K562 (cell line): ENCODE measurements around the gene FGF23. TPM values are rescaled to one million over a fixed set of nuclear protein-coding genes. Genes with fewer than 3 reads are reported as not detected.

Experiments used
- ATAC-seq: fragments of 200-7000 bp; cut with Tn5 transposase; 3 replicates; pipeline ENCODE4 v1.9.1; 2020; ENCODE audit warnings: moderate library complexity
- BruUV-seq: library from RNA; stranded (reverse); fragments of 400-500 nt; replicated peaks from 2 replicates; lab custom pipeline; 2021; lab: Mats Ljungman, UMichigan
- CTCF ChIA-PET: fragments of 300-600 bp; formaldehyde crosslinking; extraction: SDS; loops from one replicate; lab custom pipeline; 2021; ENCODE audit warnings: low intra/inter-chr PET ratio; lab: Yijun Ruan, JAX
- POLR2A ChIA-PET: fragments of 300-600, 350-650 bp; sonication (Branson Sonifier 250); formaldehyde crosslinking; extraction: SDS; loops from one replicate; lab custom pipeline; 2021; ENCODE audit warnings: antibody characterized with exemption, inconsistent platforms; lab: Yijun Ruan, JAX
- DNase-seq, 4 experiments: peaks; one replicate each; pipeline versions ENCODE4 v3.0.0 to v3.0.0-alpha.2; 2011 to 2018; ENCODE audit warnings: low spot score in 3 of 4, mixed read lengths in 3 of 4; ENCODE audit errors: extremely low read depth in 1 of 4
- FAIRE-seq: peaks from 2 replicates; lab custom pipeline; 2011; peaks lifted over from hg19 to GRCh38; lab: Jason Lieb, UNC
- H2AFZ ChIP-seq: 2 replicates; pipeline ENCODE4 v1.6.0; 2011; ENCODE audit warnings: low read depth, low read length, control low read depth, inconsistent platforms
- H3K27ac ChIP-seq: fragments of 200-600 bp; 3 replicates; pipeline ENCODE4 v1.8.0; 2011; ENCODE audit warnings: low read depth, mild to moderate bottlenecking, control low read depth, inconsistent platforms, low read length, moderate library complexity, mixed read lengths; ENCODE audit errors: extremely low read depth
- H3K27me3 ChIP-seq, 2 experiments: fragments of 300-600 bp in 1 of 2; 2 replicates in 1 of 2; 3 replicates in 1 of 2; pipeline versions ENCODE4 v1.6.0 to v1.8.0; 2011; ENCODE audit warnings: inconsistent platforms in 2 of 2, low read length in 2 of 2, mild to moderate bottlenecking in 1 of 2, mixed read lengths in 1 of 2, moderate library complexity in 1 of 2; ENCODE audit not compliant: control insufficient read depth in 2 of 2, insufficient read depth in 2 of 2
- H3K36me3 ChIP-seq: fragments of 300-600 bp; 3 replicates; pipeline ENCODE4 v1.8.0; 2011; ENCODE audit warnings: mild to moderate bottlenecking, low read length, inconsistent platforms; ENCODE audit not compliant: control insufficient read depth, insufficient read depth
- H3K4me1 ChIP-seq, 2 experiments: fragments of 200-600 bp in 1 of 2; replicated peaks in 1 of 2; 2 replicates in 1 of 2; 3 replicates in 1 of 2; pipeline versions ENCODE4 v1.5.1 to v1.8.0; 2011; ENCODE audit warnings: inconsistent platforms in 2 of 2, low read length in 2 of 2, mild to moderate bottlenecking in 1 of 2, mixed read lengths in 1 of 2, moderate library complexity in 1 of 2; ENCODE audit not compliant: control insufficient read depth in 2 of 2, insufficient read depth in 2 of 2
- H3K4me2 ChIP-seq: 2 replicates; pipeline ENCODE4 v1.6.1; 2011; ENCODE audit warnings: low read length, control low read depth, inconsistent platforms, mixed read lengths; ENCODE audit not compliant: insufficient read depth
- H3K4me3 ChIP-seq: fragments of 200-600 bp; sonication (generic), shearing (Covaris generic); 2 replicates; pipeline ENCODE4 v1.5.1; 2016; ENCODE audit warnings: control low read depth, inconsistent platforms
- H3K79me2 ChIP-seq: fragments of 200-600 bp; 3 replicates; pipeline ENCODE4 v1.8.0; 2011; ENCODE audit warnings: low read length, inconsistent platforms; ENCODE audit not compliant: control insufficient read depth, insufficient read depth
- H3K9ac ChIP-seq, 2 experiments: 2 replicates each; pipeline versions ENCODE4 v1.6.0 to v1.6.1; 2011; ENCODE audit warnings: low read depth in 2 of 2, low read length in 2 of 2, control low read depth in 1 of 2, inconsistent platforms in 1 of 2, mild to moderate bottlenecking in 1 of 2, mixed read lengths in 1 of 2; ENCODE audit not compliant: insufficient read depth in 1 of 2
- H3K9me1 ChIP-seq: one replicate; pipeline ENCODE4 v1.6.0; 2011; ENCODE audit warnings: inconsistent platforms, mild to moderate bottlenecking, low read length, moderate library complexity; ENCODE audit not compliant: control insufficient read depth, insufficient read depth
- H3K9me3 ChIP-seq: replicated peaks from 2 replicates; pipeline ENCODE4 v1.5.1; 2011; ENCODE audit warnings: low read depth, low read length, inconsistent platforms; ENCODE audit not compliant: control insufficient read depth, insufficient read depth
- H4K20me1 ChIP-seq: replicated peaks from 2 replicates; pipeline ENCODE4 v1.6.1; 2011; ENCODE audit warnings: low read length, inconsistent platforms, mixed read lengths; ENCODE audit not compliant: control insufficient read depth, insufficient read depth
- CBX8 ChIP-seq: fragments of 200-600 bp; sonication (generic); IDR thresholded peaks from 2 replicates; pipeline ENCODE4 v1.6.1; 2012; ENCODE audit warnings: borderline replicate concordance, mixed run types, low read depth, mild to moderate bottlenecking, moderate library complexity, mixed read lengths, low read length, control low read depth, inconsistent platforms; ENCODE audit not compliant: poor library complexity, severe bottlenecking; ENCODE audit errors: extremely low read depth
- ILF3 ChIP-seq: fragments of 450-650 bp; IDR thresholded peaks from 2 replicates; pipeline ENCODE4 v1.6.1; 2018; ENCODE audit warnings: antibody characterized with exemption, mild to moderate bottlenecking, moderate library complexity, borderline replicate concordance
- LEF1 ChIP-seq: fragments of 450-650 bp; IDR thresholded peaks from 2 replicates; pipeline ENCODE4 v1.6.1; 2016; ENCODE audit warnings: mild to moderate bottlenecking
- NFATC3 ChIP-seq: fragments of 450-650 bp; IDR thresholded peaks from 2 replicates; pipeline ENCODE4 v1.6.1; 2017; ENCODE audit warnings: mild to moderate bottlenecking
- NFXL1 ChIP-seq: fragments of 450-650 bp; formaldehyde crosslinking; IDR thresholded peaks from 2 replicates; pipeline ENCODE4 v1.4.0; 2021; ENCODE audit warnings: mild to moderate bottlenecking
- RBM34 ChIP-seq: fragments of 200-400 bp; formaldehyde crosslinking; IDR thresholded peaks from 2 replicates; pipeline ENCODE4 v1.6.1; 2018; ENCODE audit warnings: low read length, borderline replicate concordance; ENCODE audit not compliant: insufficient read depth
- SMARCB1 ChIP-seq: IDR thresholded peaks from 2 replicates; pipeline ENCODE4 v1.6.1; 2011; ENCODE audit warnings: improper control_type of control experiment, low read depth; ENCODE audit not compliant: insufficient read length
- SOX6 ChIP-seq: fragments of 450-650 bp; IDR thresholded peaks from 2 replicates; pipeline ENCODE4 v1.6.1; 2014; ENCODE audit warnings: mild to moderate bottlenecking
- ZFX ChIP-seq: sonication (generic); formaldehyde crosslinking; IDR thresholded peaks from 2 replicates; pipeline ENCODE4 v1.8.0; 2022; ENCODE audit warnings: mild to moderate bottlenecking, missing genetic modification reagents, moderate library complexity
- ZNF408 ChIP-seq: fragments of 250-450 bp; sonication (Bioruptor Pico); IDR thresholded peaks from 2 replicates; pipeline ENCODE4 v1.4.0; 2020; ENCODE audit warnings: low read depth, mild to moderate bottlenecking, moderate library complexity
- ZNF830 ChIP-seq: fragments of 250-450 bp; sonication (Bioruptor Pico); IDR thresholded peaks from 2 replicates; pipeline ENCODE4 v1.5.0; 2021; ENCODE audit warnings: mild to moderate bottlenecking
- WGBS: fragments of 100-300 bp; shearing (Covaris generic); methylation state at CpG from one replicate; pipeline ENCODE4 v1.1.6; 2016; ENCODE audit warnings: low coverage, mixed read lengths; ENCODE audit not compliant: insufficient coverage; ENCODE audit errors: missing lambda C conversion rate; 5-methylcytosine and 5-hydroxymethylcytosine counted together
- in situ Hi-C: fragments of 300-500 bp; cut with MboI; formaldehyde crosslinking; loops from 4 replicates; pipeline ENCODE4 v1.15.0; 2018; ENCODE audit warnings: inconsistent platforms, mixed read lengths
- intact Hi-C: fragments of 100-400 bp; cut with micrococcal nuclease; formaldehyde crosslinking; loops from 2 replicates; pipeline ENCODE4 v1.14.2; 2022
- polyA plus RNA-seq, 8 experiments: library from polyadenylated mRNA; depleted of rRNA in 4 of 8; stranded (reverse) in 5 of 8; unstranded in 3 of 8; fragments of >200 nt; fragmentation: Nextera tagmentation in 2 of 8; fragmentation: Illumina TruSeq in 1 of 8; extraction: Ambion mirVana in 2 of 8; extraction: Trizol in 1 of 8; gene quantifications; 2 replicates each; pipeline versions ENCODE4 v1.2.1 to v1.2.3, GENCODE V29; 2011 to 2014; ENCODE audit warnings: inconsistent platforms in 1 of 8, missing spikeins in 1 of 8
- total RNA-seq, 7 experiments: library from RNA; depleted of rRNA in 6 of 7; stranded (reverse); fragments of >200 nt in 6 of 7; fragmentation: Illumina TruSeq in 2 of 7; extraction: Trizol in 2 of 7; gene quantifications; 2 replicates each; pipeline versions ENCODE4 v1.2.1 to v1.2.3, GENCODE V29; 2011 to 2021; ENCODE audit warnings: low replicate concordance in 1 of 7
- TF ChIP-seq, protein P1 (sequence below): sonication (generic); formaldehyde crosslinking; IDR thresholded peaks from 2 replicates; pipeline ENCODE4 v1.8.1; 2023; ENCODE audit warnings: mild to moderate bottlenecking, missing genetic modification reagents
- TF ChIP-seq, protein P2 (sequence below): fragments of 450-650 bp; IDR thresholded peaks from 2 replicates; pipeline ENCODE4 v1.6.1; 2016; ENCODE audit warnings: missing biosample characterization, missing genetic modification characterization
- TF ChIP-seq, protein P3 (sequence below): IDR thresholded peaks from 2 replicates; pipeline ENCODE4 v1.6.1; 2014; ENCODE audit warnings: antibody characterized with exemption
- TF ChIP-seq, protein P4 (sequence below): fragments of 200-800 bp; sonication (Bioruptor generic); IDR thresholded peaks from 2 replicates; pipeline ENCODE4 v1.6.1; 2017; ENCODE audit warnings: missing genetic modification characterization, missing compliant biosample characterization
- TF ChIP-seq, protein P5 (sequence below): fragments of 450-650 bp; formaldehyde crosslinking; IDR thresholded peaks from 2 replicates; pipeline ENCODE4 v1.4.0; 2022; ENCODE audit warnings: mild to moderate bottlenecking, moderate library complexity

FGF23 gene
- total and polyA plus RNA-seq, 9 of the 15 experiments (the other 6 are each of a cell fraction or from before 2014, with no cell fraction given) = 0.38 TPM; not detected in 8

DNA sequence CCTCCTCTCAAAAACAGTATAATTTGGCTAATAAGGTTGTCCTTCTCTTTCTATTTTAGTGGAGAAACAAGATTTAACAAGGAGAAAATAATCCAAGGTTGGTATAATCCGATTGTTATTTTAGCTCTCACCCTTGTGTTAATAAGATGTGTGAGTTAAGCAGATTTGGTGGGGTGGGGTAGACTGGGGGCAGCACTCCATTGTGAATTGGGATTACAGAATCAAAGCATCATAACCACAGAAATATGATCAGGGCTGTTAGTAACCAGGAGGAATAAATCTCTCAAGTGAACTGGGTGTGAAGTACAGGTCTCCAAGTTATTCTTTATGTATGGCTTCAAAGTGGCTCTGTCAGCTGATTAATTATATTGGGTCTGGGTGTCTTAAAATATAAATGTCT lies 48.3 kb downstream of the FGF23 start:
- CTCF ChIA-PET = no interaction called here
- Histone ChIP-seq H3K4me2 (no peak overlapping the region), H3K27me3 (no peaks in the 10 kb centered on the region; a peak in 1 of 5 replicates), H3K4me3 (no peak overlapping the region), H3K79me2 (no peaks in the 10 kb centered on the region), H3K9me1 (no peaks in the 10 kb centered on the region), H3K9ac (no peak overlapping the region), H3K4me1 (no peaks in the 10 kb centered on the region), H4K20me1 (no peaks in the 10 kb centered on the region), H2AFZ (no peak overlapping the region), H3K27ac (no peak overlapping the region), H3K36me3 (no peaks in the 10 kb centered on the region), H3K9me3 (no peaks in the 10 kb centered on the region)
- intact Hi-C loops (no loop called here), in situ Hi-C loops (no loop called here)
- POLR2A ChIA-PET = no interaction called here
- no peak for DNase-seq
- no peak for ATAC-seq
- 0% methylated on average over 1 of the region's 1 CpG for WGBS
- TF ChIP-seq ZFX (CRISPR knock-in tag) = no peak
- TF ChIP-seq NFXL1 (CRISPR knock-in tag) = no peak
- no peak for TF ChIP-seq LEF1
- TF ChIP-seq SOX6 = no peak
- TF ChIP-seq, protein P1, sequence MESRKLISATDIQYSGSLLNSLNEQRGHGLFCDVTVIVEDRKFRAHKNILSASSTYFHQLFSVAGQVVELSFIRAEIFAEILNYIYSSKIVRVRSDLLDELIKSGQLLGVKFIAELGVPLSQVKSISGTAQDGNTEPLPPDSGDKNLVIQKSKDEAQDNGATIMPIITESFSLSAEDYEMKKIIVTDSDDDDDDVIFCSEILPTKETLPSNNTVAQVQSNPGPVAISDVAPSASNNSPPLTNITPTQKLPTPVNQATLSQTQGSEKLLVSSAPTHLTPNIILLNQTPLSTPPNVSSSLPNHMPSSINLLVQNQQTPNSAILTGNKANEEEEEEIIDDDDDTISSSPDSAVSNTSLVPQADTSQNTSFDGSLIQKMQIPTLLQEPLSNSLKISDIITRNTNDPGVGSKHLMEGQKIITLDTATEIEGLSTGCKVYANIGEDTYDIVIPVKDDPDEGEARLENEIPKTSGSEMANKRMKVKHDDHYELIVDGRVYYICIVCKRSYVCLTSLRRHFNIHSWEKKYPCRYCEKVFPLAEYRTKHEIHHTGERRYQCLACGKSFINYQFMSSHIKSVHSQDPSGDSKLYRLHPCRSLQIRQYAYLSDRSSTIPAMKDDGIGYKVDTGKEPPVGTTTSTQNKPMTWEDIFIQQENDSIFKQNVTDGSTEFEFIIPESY = no peak
- no peak for TF ChIP-seq NFATC3
- TF ChIP-seq, protein P2, sequence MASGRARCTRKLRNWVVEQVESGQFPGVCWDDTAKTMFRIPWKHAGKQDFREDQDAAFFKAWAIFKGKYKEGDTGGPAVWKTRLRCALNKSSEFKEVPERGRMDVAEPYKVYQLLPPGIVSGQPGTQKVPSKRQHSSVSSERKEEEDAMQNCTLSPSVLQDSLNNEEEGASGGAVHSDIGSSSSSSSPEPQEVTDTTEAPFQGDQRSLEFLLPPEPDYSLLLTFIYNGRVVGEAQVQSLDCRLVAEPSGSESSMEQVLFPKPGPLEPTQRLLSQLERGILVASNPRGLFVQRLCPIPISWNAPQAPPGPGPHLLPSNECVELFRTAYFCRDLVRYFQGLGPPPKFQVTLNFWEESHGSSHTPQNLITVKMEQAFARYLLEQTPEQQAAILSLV (tag) = no peak
- TF ChIP-seq, protein P3, sequence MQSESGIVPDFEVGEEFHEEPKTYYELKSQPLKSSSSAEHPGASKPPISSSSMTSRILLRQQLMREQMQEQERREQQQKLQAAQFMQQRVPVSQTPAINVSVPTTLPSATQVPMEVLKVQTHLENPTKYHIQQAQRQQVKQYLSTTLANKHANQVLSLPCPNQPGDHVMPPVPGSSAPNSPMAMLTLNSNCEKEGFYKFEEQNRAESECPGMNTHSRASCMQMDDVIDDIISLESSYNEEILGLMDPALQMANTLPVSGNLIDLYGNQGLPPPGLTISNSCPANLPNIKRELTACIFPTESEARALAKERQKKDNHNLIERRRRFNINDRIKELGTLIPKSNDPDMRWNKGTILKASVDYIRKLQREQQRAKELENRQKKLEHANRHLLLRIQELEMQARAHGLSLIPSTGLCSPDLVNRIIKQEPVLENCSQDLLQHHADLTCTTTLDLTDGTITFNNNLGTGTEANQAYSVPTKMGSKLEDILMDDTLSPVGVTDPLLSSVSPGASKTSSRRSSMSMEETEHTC = no peak
- TF ChIP-seq CBX8 = no peak
- TF ChIP-seq, protein P4, sequence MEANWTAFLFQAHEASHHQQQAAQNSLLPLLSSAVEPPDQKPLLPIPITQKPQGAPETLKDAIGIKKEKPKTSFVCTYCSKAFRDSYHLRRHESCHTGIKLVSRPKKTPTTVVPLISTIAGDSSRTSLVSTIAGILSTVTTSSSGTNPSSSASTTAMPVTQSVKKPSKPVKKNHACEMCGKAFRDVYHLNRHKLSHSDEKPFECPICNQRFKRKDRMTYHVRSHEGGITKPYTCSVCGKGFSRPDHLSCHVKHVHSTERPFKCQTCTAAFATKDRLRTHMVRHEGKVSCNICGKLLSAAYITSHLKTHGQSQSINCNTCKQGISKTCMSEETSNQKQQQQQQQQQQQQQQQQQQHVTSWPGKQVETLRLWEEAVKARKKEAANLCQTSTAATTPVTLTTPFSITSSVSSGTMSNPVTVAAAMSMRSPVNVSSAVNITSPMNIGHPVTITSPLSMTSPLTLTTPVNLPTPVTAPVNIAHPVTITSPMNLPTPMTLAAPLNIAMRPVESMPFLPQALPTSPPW = no peak
- no peak for TF ChIP-seq SMARCB1
- TF ChIP-seq, protein P5, sequence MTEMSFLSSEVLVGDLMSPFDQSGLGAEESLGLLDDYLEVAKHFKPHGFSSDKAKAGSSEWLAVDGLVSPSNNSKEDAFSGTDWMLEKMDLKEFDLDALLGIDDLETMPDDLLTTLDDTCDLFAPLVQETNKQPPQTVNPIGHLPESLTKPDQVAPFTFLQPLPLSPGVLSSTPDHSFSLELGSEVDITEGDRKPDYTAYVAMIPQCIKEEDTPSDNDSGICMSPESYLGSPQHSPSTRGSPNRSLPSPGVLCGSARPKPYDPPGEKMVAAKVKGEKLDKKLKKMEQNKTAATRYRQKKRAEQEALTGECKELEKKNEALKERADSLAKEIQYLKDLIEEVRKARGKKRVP = no peak
- TF ChIP-seq ILF3 = no peak
- TF ChIP-seq RBM34 = no peak
- no peak for TF ChIP-seq ZNF830
- no peak for TF ChIP-seq ZNF408 (CRISPR knock-in tag)
- BruUV-seq = no TSS peak
- no peak for FAIRE-seq
